Measurements from ENCODE around the gene CDK5. TPM values are rescaled to one million over a fixed set of nuclear protein-coding genes. Genes with fewer than 3 reads are reported as not detected.
A peak's percentile ranks its signal among the peaks of the same experiment; 100 is the strongest.

Gene CDK5
- total RNA-seq (2014; rRNA removed; shearing (Covaris generic); ENCODE audit: low replicate concordance), result 13.6 and 33.0 TPM in 2 replicates

GRCh38 chr7:151057506-151057988 lies at the start of gene CDK5:
Gene CDK5 (minus strand): TSS chr7:151057897. CDS start chr7:151057848, 49 bp downstream.
- no peaks in the 10 kb centered on the region for H3K27me3 ChIP-seq (ENCODE audit: low read length)
- H3K79me2 ChIP-seq (ENCODE audit: low read length), result peaks cover 32% of the 10 kb centered on the region
- peak within 1 kb of the TSS; percentile 87 for H3K4me3 ChIP-seq (ENCODE audit: low read length)
- H3K4me2 ChIP-seq (ENCODE audit: low read depth, low read length, poor library complexity, severe bottlenecking), result peak within 1 kb of the TSS; percentile 82
- H3K36me3 ChIP-seq (ENCODE audit: insufficient read depth, low read length), result no peaks in the 10 kb centered on the region
- H3K4me1 ChIP-seq (ENCODE audit: low read length), result peaks cover 31% of the 10 kb centered on the region
- H3K9me2 ChIP-seq (replicated peaks; ENCODE audit: insufficient read depth, low read length), result no peaks in the 10 kb centered on the region
- peak within 1 kb of the TSS; percentile 89 for H3K9ac ChIP-seq (ENCODE audit: low read length)
- peak within 1 kb of the TSS; percentile 82 for H3K27ac ChIP-seq (ENCODE audit: low read length)
- H2AFZ ChIP-seq (ENCODE audit: low read length), result peak within 1 kb of the TSS; percentile 49; the same call in 1 of the 2 replicates
- DNase-seq, result no peak
- H3K9me3 ChIP-seq (ENCODE audit: low read length), result no peaks in the 10 kb centered on the region
- H4K20me1 ChIP-seq (ENCODE audit: insufficient read depth, low read depth, low read length), result 0 out of 2 replicates have a peak, but pooled peaks cover 5% of the 10 kb centered on the region

- Histone ChIP-seq H3K27me3 (ENCODE audit: low read length) (no peaks in the 10 kb centered on the region), H3K9me2 (replicated peaks; ENCODE audit: insufficient read depth, low read length) (no peaks in the 10 kb centered on the region), H3K27ac (ENCODE audit: low read length) (no peak overlapping the region), H3K4me1 (ENCODE audit: low read length) (no peaks in the 10 kb centered on the region), H3K9ac (ENCODE audit: low read length) (no peak overlapping the region), H3K9me3 (ENCODE audit: low read length) (no peaks in the 10 kb centered on the region), H3K4me2 (ENCODE audit: low read depth, low read length, poor library complexity, severe bottlenecking) (no peak overlapping the region), H3K79me2 (ENCODE audit: low read length) (no peaks in the 10 kb centered on the region), H4K20me1 (ENCODE audit: insufficient read depth, low read depth, low read length) (no peaks in the 10 kb centered on the region), H3K36me3 (ENCODE audit: insufficient read depth, low read length) (no peaks in the 10 kb centered on the region), H2AFZ (ENCODE audit: low read length) (no peak overlapping the region), H3K4me3 (ENCODE audit: low read length) (no peak overlapping the region)
- DNase-seq, result no peak
Measured at GRCh38 chr7:151104411-151105235, 46.9 kb upstream of the CDK5 start.

GRCh38 chr7:151103973-151104372 lies 46.3 kb upstream of the CDK5 start:
- Histone ChIP-seq H3K4me2 (ENCODE audit: low read depth, low read length, poor library complexity, severe bottlenecking) (no peak overlapping the region), H4K20me1 (ENCODE audit: insufficient read depth, low read depth, low read length) (no peaks in the 10 kb centered on the region)

GRCh38 chr7:151102991-151103390 lies 45.3 kb upstream of the CDK5 start:
- no peaks in the 10 kb centered on the region for H3K79me2 ChIP-seq (ENCODE audit: low read length)
- H3K4me3 ChIP-seq (ENCODE audit: low read length), result no peak overlapping the region
- H3K9me3 ChIP-seq (ENCODE audit: low read length), result no peaks in the 10 kb centered on the region
- no peaks in the 10 kb centered on the region for H4K20me1 ChIP-seq (ENCODE audit: insufficient read depth, low read depth, low read length)
- no peaks in the 10 kb centered on the region for H3K36me3 ChIP-seq (ENCODE audit: insufficient read depth, low read length)
- H3K4me2 ChIP-seq (ENCODE audit: low read depth, low read length, poor library complexity, severe bottlenecking), result no peak overlapping the region
- no peaks in the 10 kb centered on the region for H3K9me2 ChIP-seq (replicated peaks; ENCODE audit: insufficient read depth, low read length)
- no peak overlapping the region for H3K27ac ChIP-seq (ENCODE audit: low read length)
- H3K27me3 ChIP-seq (ENCODE audit: low read length), result no peaks in the 10 kb centered on the region
- no peak overlapping the region for H2AFZ ChIP-seq (ENCODE audit: low read length)
- no peak overlapping the region for H3K9ac ChIP-seq (ENCODE audit: low read length)
- no peak for DNase-seq
- no peaks in the 10 kb centered on the region for H3K4me1 ChIP-seq (ENCODE audit: low read length)

More at GRCh38 chr7:151103973-151104372, 46.3 kb upstream of the CDK5 start:
- no peak overlapping the region for H2AFZ ChIP-seq (ENCODE audit: low read length)
- no peaks in the 10 kb centered on the region for H3K36me3 ChIP-seq (ENCODE audit: insufficient read depth, low read length)
- no peak overlapping the region for H3K4me3 ChIP-seq (ENCODE audit: low read length)
- H3K9me2 ChIP-seq (replicated peaks; ENCODE audit: insufficient read depth, low read length), result no peaks in the 10 kb centered on the region
- no peaks in the 10 kb centered on the region for H3K27me3 ChIP-seq (ENCODE audit: low read length)
- H3K9ac ChIP-seq (ENCODE audit: low read length), result no peak overlapping the region
- no peaks in the 10 kb centered on the region for H3K9me3 ChIP-seq (ENCODE audit: low read length)
- H3K27ac ChIP-seq (ENCODE audit: low read length), result no peak overlapping the region
- no peaks in the 10 kb centered on the region for H3K79me2 ChIP-seq (ENCODE audit: low read length)
- no peaks in the 10 kb centered on the region for H3K4me1 ChIP-seq (ENCODE audit: low read length)
- no peak for DNase-seq

- H3K9me2 ChIP-seq (replicated peaks; ENCODE audit: insufficient read depth, low read length), result no peaks in the 10 kb centered on the region
- H3K4me3 ChIP-seq (ENCODE audit: low read length), result no peak overlapping the region
- no peaks in the 10 kb centered on the region for H4K20me1 ChIP-seq (ENCODE audit: insufficient read depth, low read depth, low read length)
- no peak for DNase-seq
- H3K9ac ChIP-seq (ENCODE audit: low read length), result no peak overlapping the region
- no peaks in the 10 kb centered on the region for H3K36me3 ChIP-seq (ENCODE audit: insufficient read depth, low read length)
- no peaks in the 10 kb centered on the region for H3K79me2 ChIP-seq (ENCODE audit: low read length)
- no peaks in the 10 kb centered on the region for H3K27me3 ChIP-seq (ENCODE audit: low read length)
- no peaks in the 10 kb centered on the region for H3K4me1 ChIP-seq (ENCODE audit: low read length)
- no peak overlapping the region for H3K27ac ChIP-seq (ENCODE audit: low read length)
- no peak overlapping the region for H3K4me2 ChIP-seq (ENCODE audit: low read depth, low read length, poor library complexity, severe bottlenecking)
- no peaks in the 10 kb centered on the region for H3K9me3 ChIP-seq (ENCODE audit: low read length)
- H2AFZ ChIP-seq (ENCODE audit: low read length), result no peak overlapping the region
Measured at GRCh38 chr7:151101621-151102396, 44.1 kb upstream of the CDK5 start.

- Histone ChIP-seq H3K27ac (ENCODE audit: low read length) (no peak overlapping the region), H3K4me2 (ENCODE audit: low read depth, low read length, poor library complexity, severe bottlenecking) (no peak overlapping the region), H3K4me1 (ENCODE audit: low read length) (no peaks in the 10 kb centered on the region), H3K9me3 (ENCODE audit: low read length) (no peaks in the 10 kb centered on the region), H2AFZ (ENCODE audit: low read length) (no peak overlapping the region), H3K4me3 (ENCODE audit: low read length) (no peak overlapping the region), H3K9me2 (replicated peaks; ENCODE audit: insufficient read depth, low read length) (no peaks in the 10 kb centered on the region), H3K79me2 (ENCODE audit: low read length) (no peaks in the 10 kb centered on the region), H3K9ac (ENCODE audit: low read length) (no peak overlapping the region), H4K20me1 (ENCODE audit: insufficient read depth, low read depth, low read length) (no peaks in the 10 kb centered on the region), H3K27me3 (ENCODE audit: low read length) (no peaks in the 10 kb centered on the region), H3K36me3 (ENCODE audit: insufficient read depth, low read length) (no peaks in the 10 kb centered on the region)
- DNase-seq, result no peak
Measured at GRCh38 chr7:151100921-151101320, 43.2 kb upstream of the CDK5 start.

- no peak overlapping the region for H3K27ac ChIP-seq (ENCODE audit: low read length)
- H3K27me3 ChIP-seq (ENCODE audit: low read length), result no peaks in the 10 kb centered on the region
- no peaks in the 10 kb centered on the region for H3K9me3 ChIP-seq (ENCODE audit: low read length)
- H3K79me2 ChIP-seq (ENCODE audit: low read length), result no peaks in the 10 kb centered on the region
- H3K4me1 ChIP-seq (ENCODE audit: low read length), result no peaks in the 10 kb centered on the region
- no peak overlapping the region for H3K4me2 ChIP-seq (ENCODE audit: low read depth, low read length, poor library complexity, severe bottlenecking)
- no peak for DNase-seq
- no peaks in the 10 kb centered on the region for H3K9me2 ChIP-seq (replicated peaks; ENCODE audit: insufficient read depth, low read length)
- H3K4me3 ChIP-seq (ENCODE audit: low read length), result no peak overlapping the region
- no peak overlapping the region for H3K9ac ChIP-seq (ENCODE audit: low read length)
- H2AFZ ChIP-seq (ENCODE audit: low read length), result no peak overlapping the region
- H4K20me1 ChIP-seq (ENCODE audit: insufficient read depth, low read depth, low read length), result no peaks in the 10 kb centered on the region
- H3K36me3 ChIP-seq (ENCODE audit: insufficient read depth, low read length), result no peaks in the 10 kb centered on the region
Measured at GRCh38 chr7:151099486-151100211, 42.0 kb upstream of the CDK5 start.

All from Karpas-422 (cell line).